Endothelial cell of umbilical vein (primary cell): ENCODE results near the gene PITX2.

Source experiments
- CTCF ChIP-seq, 2 donors: IDR thresholded peaks; 1 replicate in 1 of 2; 2 replicates in 1 of 2; pipeline ENCODE4 v1.5.1; 2011; ENCODE audit warnings: low read length in 2 of 2, mild to moderate bottlenecking in 2 of 2, moderate library complexity in 2 of 2, control low read depth in 1 of 2, inconsistent platforms in 1 of 2, low read depth in 1 of 2; ENCODE audit not compliant: insufficient read depth in 1 of 2; ENCODE audit errors: extremely low read depth in 1 of 2
- EZH2 ChIP-seq: IDR thresholded peaks from 2 replicates; pipeline ENCODE4 v1.6.1; 2012; ENCODE audit warnings: borderline replicate concordance, low read depth, mild to moderate bottlenecking, moderate library complexity, low read length, inconsistent platforms; ENCODE audit not compliant: severe bottlenecking
- MYC ChIP-seq: IDR thresholded peaks from one replicate; pipeline ENCODE4 v1.6.1; 2011; ENCODE audit warnings: mild to moderate bottlenecking, low read depth, low read length
- POLR2A ChIP-seq: IDR thresholded peaks from 2 replicates; pipeline ENCODE4 v1.6.1; 2012; ENCODE audit warnings: low read depth, mild to moderate bottlenecking, control low read depth, low read length
- POLR2AphosphoS5 ChIP-seq: IDR thresholded peaks from 2 replicates; pipeline ENCODE4 v1.6.1; 2012; ENCODE audit warnings: low read depth, mild to moderate bottlenecking, control low read depth, low read length, moderate library complexity; ENCODE audit not compliant: insufficient read depth

GRCh38 chr4:110636171-110636679 lies 13.3 kb upstream of the PITX2 start:
- no peak for TF ChIP-seq CTCF (IDR thresholded peaks at IDR 0.05; ENCODE audit: extremely low read depth in 1 of 2, insufficient read depth in 1 of 2, low read depth in 1 of 2, low read length in 2 of 2)
- no peak for TF ChIP-seq POLR2A
- TF ChIP-seq EZH2: no peak
- TF ChIP-seq POLR2AphosphoS5: no peak
- TF ChIP-seq MYC: no peak
